Pancreas (tissue), 10 donors: ENCODE results near the gene ENPP4. TPM values are rescaled to one million over a fixed set of nuclear protein-coding genes. Genes with fewer than 3 reads are reported as not detected.
"Not testable (repeated sequence)": the region's sequence is repeated elsewhere in the genome, so short reads cannot be mapped to it uniquely, and the experiment has no call there.

Experiments
- ATAC-seq, 4 donors: fragments of 200-7000 bp; cut with Tn5 transposase; one replicate each; pipeline versions ENCODE4 v1.8.0 to v1.9.1; 2020; ENCODE audit warnings: mild to moderate bottlenecking in 4 of 4, moderate library complexity in 4 of 4
- DNase-seq, 6 donors: peaks; one replicate each; pipeline ENCODE4 v3.0.0-alpha.2; 2020
- FAIRE-seq: peaks from 2 replicates; lab custom pipeline; 2012; peaks lifted over from hg19 to GRCh38; lab: Jason Lieb, UNC
- H3K27ac ChIP-seq, 4 donors: fragments of 200-600 bp; sonication (generic); 1 replicate in 3 of 4; 2 replicates in 1 of 4; pipeline versions ENCODE4 v1.5.0 to v1.8.0; 2020
- H3K27me3 ChIP-seq, 4 donors: fragments of 200-600 bp; one replicate each; pipeline ENCODE4 v1.8.0; 2021
- H3K36me3 ChIP-seq, 3 donors: fragments of 200-600 bp; sonication (generic) in 1 of 3; one replicate each; pipeline versions ENCODE4 v1.5.0 to v1.8.0; 2020 to 2021
- H3K4me1 ChIP-seq, 3 donors: fragments of 200-600 bp; one replicate each; pipeline ENCODE4 v1.8.0; 2021
- H3K4me3 ChIP-seq, 4 donors: fragments of 200-600 bp; sonication (generic) in 2 of 4; one replicate each; pipeline versions ENCODE4 v1.5.0 to v1.8.0; 2020 to 2021
- H3K9me3 ChIP-seq, 4 donors: fragments of 200-600 bp; one replicate each; pipeline ENCODE4 v1.8.0; 2021
- CTCF ChIP-seq, 4 donors: fragments of 200-600 bp; sonication (generic) in 3 of 4; IDR thresholded peaks; one replicate each; pipeline versions ENCODE4 v1.5.0 to v1.8.0; 2021; ENCODE audit warnings: antibody characterized with exemption in 4 of 4
- WGBS, 2 donors: extraction: QIAGEN DNeasy Blood & Tissue Kit; methylation state at CpG; one replicate each; pipeline ENCODE4 v1.1.7; 2013; 5-methylcytosine and 5-hydroxymethylcytosine counted together
- intact Hi-C, 3 donors: fragments of 100-400 bp; cut with DNase I; formaldehyde crosslinking; loops; one replicate each; pipeline versions ENCODE4 v1.11.1 to v1.14.2; 2022
- polyA plus RNA-seq, 2 donors: library from polyadenylated mRNA; stranded (reverse); fragments of 200-250 nt; gene quantifications; one replicate each; pipeline ENCODE4 v1.2.3, GENCODE V29; 2013
- total RNA-seq, 6 donors: library from RNA; stranded (reverse); fragmentation: NEBNext Ultra II Directional in 4 of 6; extraction: Animal tissue kit (Norgen Biotek cat#: 25700) in 4 of 6; gene quantifications; one replicate each; pipeline versions ENCODE4 v1.2.1 to v1.2.4, GENCODE V29; 2021 to 2023
- donor health status: healthy with polysubstance abuse.
- donor health status: DM: no; HTN: no; CAD: no; lungs with moderate emphysema.
- donor health status: DM: no; HTN: no; CAD: no.
- donor health status: control.
- donor health status: control.
- donor health status: Bipolar disorder and iron deficiency.
- donor health status: DM: yes; HTN: yes; CAD: no.
- donor health status: DM: no; HTN: no; CAD: no.
- donor health status: DM: no; HTN: no; CAD: no.
- donor health status: DM: yes; HTN: yes; CAD: no.

The ENPP4 gene
- total and polyA plus RNA-seq, 8 donors: 2.8 to 10.0 (median 6.7) TPM

- H3K9me3 ChIP-seq: no peaks in the 10 kb centered on the region
- no peak overlapping the region for H3K27ac ChIP-seq
- intact Hi-C loops: no loop called here
- DNase-seq (no peak), ATAC-seq (no peak), FAIRE-seq (no peak)
- 78 to 88% methylated on average over 2 of the region's 2 CpGs for WGBS, 2 donors
- H3K36me3 ChIP-seq: no peaks in the 10 kb centered on the region
- peaks cover 0 to 3% (median 0%) of the 10 kb centered on the region in 3 donors for H3K4me1 ChIP-seq
- no peak for TF ChIP-seq CTCF (IDR thresholded peaks at IDR 0.05)
- H3K27me3 ChIP-seq: no peaks in the 10 kb centered on the region
- no peak overlapping the region for H3K4me3 ChIP-seq
Measured at GRCh38 chr6:46136831-46137230, 7.0 kb downstream of the ENPP4 start.

- Histone ChIP-seq H3K36me3 (no peaks in the 10 kb centered on the region), H3K4me3 (no peak overlapping the region), H3K4me1 (peaks cover 0 to 3% (median 0%) of the 10 kb centered on the region in 3 donors), H3K27ac (no peak overlapping the region), H3K9me3 (no peaks in the 10 kb centered on the region), H3K27me3 (no peaks in the 10 kb centered on the region)
- WGBS, 2 donors: 82 to 90% methylated on average over 2 of the region's 2 CpGs
- no peak for TF ChIP-seq CTCF (IDR thresholded peaks at IDR 0.05)
- FAIRE-seq (no peak), DNase-seq (no peak), ATAC-seq (no peak)
- intact Hi-C loops: no loop called here
Measured at GRCh38 chr6:46137387-46137786, 7.6 kb downstream of the ENPP4 start.

GRCh38 chr6:46138281-46138680 is 8.5 kb downstream of the ENPP4 start:
- WGBS, 2 donors: 55 to 72% methylated on average over 1 of the region's 1 CpG
- Histone ChIP-seq H3K27ac (no peak overlapping the region), H3K36me3 (no peaks in the 10 kb centered on the region), H3K9me3 (no peaks in the 10 kb centered on the region), H3K4me1 (peaks cover 0 to 3% (median 0%) of the 10 kb centered on the region in 3 donors), H3K27me3 (no peaks in the 10 kb centered on the region), H3K4me3 (no peak overlapping the region)
- DNase-seq: no peak
- intact Hi-C loops: no loop called here
- no peak for FAIRE-seq
- no peak for TF ChIP-seq CTCF (IDR thresholded peaks at IDR 0.05)
- ATAC-seq: no peak

- ATAC-seq (no peak), DNase-seq (no peak), FAIRE-seq (no peak)
- no peaks in the 10 kb centered on the region for H3K27me3 ChIP-seq
- TF ChIP-seq CTCF (IDR thresholded peaks at IDR 0.05): no peak
- no peak overlapping the region for H3K27ac ChIP-seq
- H3K4me3 ChIP-seq: no peak overlapping the region
- intact Hi-C loops: no loop called here
- 36 to 42% methylated on average over 1 of the region's 1 CpG for WGBS, 2 donors
- no peaks in the 10 kb centered on the region for H3K9me3 ChIP-seq
- H3K36me3 ChIP-seq: no peaks in the 10 kb centered on the region
- peaks cover 0 to 5% (median 0%) of the 10 kb centered on the region in 3 donors for H3K4me1 ChIP-seq
Measured at GRCh38 chr6:46144270-46144669, 14.5 kb downstream of the ENPP4 start.

GRCh38 chr6:46149066-46149465 is 19.3 kb downstream of the ENPP4 start:
- H3K4me3 ChIP-seq, H3K36me3 ChIP-seq, intact Hi-C loops, FAIRE-seq, ATAC-seq, DNase-seq, H3K4me1 ChIP-seq, H3K27ac ChIP-seq, H3K9me3 ChIP-seq, H3K27me3 ChIP-seq: not testable (repeated sequence)
- WGBS, 2 donors: 90 to 93% methylated on average over 3 of the region's 3 CpGs
